ENCODE data around the gene BRCC3.
A peak's percentile ranks its signal among the peaks of the same experiment; 100 is the strongest.

The BRCC3 gene
- 17.8 reads per million, percentile 44 among the genes with 10 or more reads in this experiment for total RNA-seq

GRCh38 chrX:155070975-155071693 lies at the start of gene BRCC3, which contains the start of the genes CMC4 and MTCP1:
TSS of gene BRCC3 (plus strand) at chrX:155071508. CDS start at chrX:155071528, 20 bp downstream.
TSS of gene CMC4 (minus strand) at chrX:155071136. CDS start at chrX:155064023, 7,113 bp downstream.
TSS of gene MTCP1 (minus strand) at chrX:155071136. CDS start at chrX:155066010, 5,126 bp downstream.
- DNase-seq = peak; percentile 64

DNA sequence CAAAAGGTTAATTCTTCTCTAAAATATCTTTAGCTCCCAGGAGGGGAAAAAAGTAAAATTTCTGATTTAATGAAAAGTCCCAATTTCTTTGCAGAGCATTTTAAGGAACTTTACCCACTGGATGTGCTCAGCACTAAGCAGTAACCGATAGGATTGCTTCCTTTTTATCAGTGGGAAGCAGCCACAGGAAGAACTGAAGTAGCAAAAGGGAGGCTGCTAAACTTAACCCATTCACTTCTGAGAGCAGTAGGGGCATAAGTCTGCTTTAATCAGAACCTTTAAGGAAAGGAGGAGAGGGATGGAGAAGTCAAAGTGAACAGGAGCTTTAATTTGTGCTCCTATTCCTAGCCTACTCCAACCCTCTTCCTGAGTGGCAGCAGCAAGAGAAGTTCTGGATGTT lies 48.7 kb upstream of the BRCC3 start, which contains the start of gene F8:
Gene F8, minus strand, starts transcription at position 139 of the 400 bp plus-strand sequence. CDS start 171 bp downstream, outside the sequence.
- DNase-seq = no peak

DNA sequence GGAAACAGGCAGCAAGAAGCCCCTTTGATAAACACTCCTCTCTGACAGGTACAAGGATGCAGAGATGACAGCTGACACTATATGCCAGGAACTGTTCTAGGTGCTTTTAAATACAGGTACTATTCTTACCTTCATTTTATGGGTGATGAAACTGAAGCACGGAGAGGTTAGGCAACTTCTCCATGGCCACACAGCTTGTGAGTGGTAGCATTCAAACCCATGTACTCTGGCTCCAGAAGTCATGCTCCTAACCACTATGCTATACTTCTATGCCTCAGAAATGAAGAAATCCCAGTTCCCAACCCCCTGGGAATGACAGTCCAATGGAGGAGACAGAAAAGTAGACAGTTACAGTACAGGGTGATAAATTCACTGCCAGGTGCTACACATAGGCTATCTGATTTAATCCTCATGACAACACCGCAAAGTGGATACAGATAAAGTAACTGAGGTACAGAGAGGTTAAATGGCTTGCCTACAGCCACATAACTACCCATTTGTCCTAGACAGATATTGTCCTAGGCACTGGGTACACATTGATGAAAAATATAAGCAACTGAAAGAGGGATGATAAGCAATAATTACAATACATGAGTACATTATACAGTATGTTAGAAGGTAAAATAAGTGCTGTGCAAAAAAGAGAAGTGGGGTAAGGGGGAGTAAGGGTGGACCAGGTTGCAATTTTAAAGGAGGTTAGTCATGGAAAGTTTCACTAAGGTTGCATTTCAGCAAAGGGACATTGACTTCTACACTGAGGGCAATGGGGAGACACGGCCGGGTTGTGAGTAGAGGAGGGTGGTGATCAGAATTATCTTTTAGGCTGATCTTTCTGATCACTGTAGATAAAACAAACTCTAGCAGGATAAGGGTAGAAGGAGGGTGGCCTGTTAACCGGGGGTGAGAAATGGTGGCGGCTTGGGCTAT lies 47.1 kb upstream of the BRCC3 start:
- DNase-seq = no peak

DNA sequence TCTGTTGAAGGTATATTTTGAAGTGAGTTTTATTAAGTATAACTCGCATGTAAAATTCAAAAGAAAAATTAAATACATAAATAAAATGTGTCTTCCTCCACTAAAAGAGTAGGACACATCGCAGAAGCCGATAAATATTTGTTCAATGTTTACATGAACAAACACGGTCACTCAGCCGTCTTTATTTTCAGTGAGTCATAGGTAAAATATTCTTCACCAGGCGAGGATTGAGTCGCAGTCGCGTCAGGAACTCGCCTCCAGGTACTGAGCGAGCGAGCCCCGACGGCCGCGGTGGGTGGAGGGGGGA lies 44.9 kb upstream of the BRCC3 start:
- DNase-seq = no peak

- peak; percentile 88 for DNase-seq
These were observed 44.4 kb upstream of the BRCC3 start, which contains the start of gene FUNDC2 for GRCh38 chrX:155026727-155027508. TSS of gene FUNDC2 (plus strand) at chrX:155026844. CDS start at chrX:155026939, 95 bp downstream.

DNA sequence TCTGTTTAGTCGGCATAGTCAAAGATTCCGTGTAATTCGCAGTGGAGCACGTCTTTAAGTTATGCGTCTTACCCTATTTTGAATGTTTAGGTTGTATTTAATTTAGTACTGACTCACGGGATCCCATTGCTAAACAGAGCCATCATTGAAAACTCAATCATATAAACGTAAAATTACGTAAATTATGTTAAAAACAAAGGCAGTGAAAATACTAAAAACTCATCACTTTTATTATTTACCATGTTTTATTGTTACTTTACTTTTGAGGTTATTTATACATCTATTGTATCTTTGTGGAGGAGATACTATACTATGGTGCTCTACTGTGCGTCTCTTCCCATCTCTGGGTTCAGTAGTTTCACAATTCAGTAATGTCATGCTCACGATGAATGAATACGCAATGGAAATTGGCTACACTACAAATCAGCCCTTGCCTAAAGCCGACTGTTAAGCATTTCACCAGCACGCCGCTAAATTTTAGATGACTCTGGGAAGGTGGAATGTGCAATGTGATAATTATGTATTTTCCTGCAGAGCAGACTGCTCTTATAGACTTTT lies 43.7 kb upstream of the BRCC3 start:
- DNase-seq = no peak

DNA sequence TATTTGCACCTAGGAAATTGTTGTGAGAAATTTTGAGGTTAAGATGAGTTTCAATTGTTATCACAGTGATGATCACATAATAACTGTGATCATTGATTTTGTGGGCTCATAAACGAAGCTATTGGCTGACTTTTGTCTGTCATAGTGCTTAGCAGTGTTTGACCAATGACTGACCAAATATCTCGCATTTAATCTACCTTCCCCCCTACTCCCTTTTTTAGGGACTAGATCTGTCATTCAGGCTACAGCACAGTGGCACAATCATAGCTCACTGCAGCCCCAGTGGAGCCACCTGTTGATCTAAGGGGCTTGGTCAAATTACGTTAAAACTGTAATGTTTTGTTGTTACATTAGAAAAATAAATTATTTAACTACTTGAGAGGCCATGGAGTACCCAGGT lies 43.2 kb upstream of the BRCC3 start:
- no peak for DNase-seq

DNA sequence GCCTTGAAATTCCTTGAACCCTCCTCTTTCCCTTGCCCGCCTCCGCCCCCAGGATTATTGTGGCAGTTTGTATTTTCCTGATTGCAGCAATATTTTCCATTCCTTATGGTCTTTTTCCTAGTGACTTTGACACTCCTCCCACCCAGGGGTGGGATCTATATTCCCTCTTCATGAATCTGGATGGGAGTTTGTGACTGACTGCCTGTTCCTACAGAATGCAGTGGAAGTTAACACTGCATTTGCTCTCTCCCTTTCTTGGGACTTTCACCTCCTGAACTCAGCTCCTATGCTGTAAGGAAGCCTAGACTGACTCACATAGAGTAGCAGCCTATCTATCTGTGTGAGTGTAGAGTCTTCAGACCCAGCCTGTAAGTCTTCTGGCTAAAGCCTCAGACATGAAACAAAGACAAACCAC lies 42.4 kb upstream of the BRCC3 start:
- DNase-seq = no peak

DNA sequence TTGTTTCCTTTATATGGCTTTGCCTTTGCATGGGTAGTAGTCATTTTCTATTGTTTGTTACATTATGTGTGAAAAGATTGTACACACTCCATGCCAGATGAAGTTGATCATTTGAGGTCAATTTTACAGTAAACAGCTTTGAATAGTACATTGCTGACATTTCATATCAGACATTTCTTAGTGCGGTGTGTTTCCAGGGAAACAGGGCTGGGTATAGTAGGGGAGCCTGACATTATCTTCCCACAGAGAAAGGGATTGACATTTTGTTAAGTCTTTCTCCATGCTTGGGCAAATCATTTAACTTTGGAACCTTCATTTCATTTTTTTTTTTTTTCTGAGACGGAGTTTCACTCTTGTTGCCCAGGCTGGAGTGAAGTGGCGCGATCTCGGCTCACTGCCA lies 39.7 kb upstream of the BRCC3 start:
- no peak for DNase-seq

DNA sequence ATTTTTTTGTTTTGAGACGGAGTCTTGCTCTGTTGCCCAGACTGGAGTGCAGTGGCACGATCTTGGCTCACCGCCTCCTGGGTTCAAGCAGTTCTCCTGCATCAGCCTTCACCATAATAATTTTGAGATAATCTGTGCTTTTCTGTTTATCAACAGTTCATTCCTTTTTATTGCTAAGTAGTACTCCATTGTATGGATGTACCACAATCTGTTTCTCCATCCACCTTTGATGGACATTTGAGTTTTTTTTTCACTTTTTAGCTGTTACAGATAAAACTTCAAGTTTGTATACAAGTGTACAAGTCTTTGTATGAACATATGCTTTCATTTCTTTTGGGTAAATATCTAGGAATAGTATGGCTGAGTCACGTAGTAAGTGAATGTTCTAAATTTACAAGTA lies 35.6 kb upstream of the BRCC3 start:
- no peak for DNase-seq

DNA sequence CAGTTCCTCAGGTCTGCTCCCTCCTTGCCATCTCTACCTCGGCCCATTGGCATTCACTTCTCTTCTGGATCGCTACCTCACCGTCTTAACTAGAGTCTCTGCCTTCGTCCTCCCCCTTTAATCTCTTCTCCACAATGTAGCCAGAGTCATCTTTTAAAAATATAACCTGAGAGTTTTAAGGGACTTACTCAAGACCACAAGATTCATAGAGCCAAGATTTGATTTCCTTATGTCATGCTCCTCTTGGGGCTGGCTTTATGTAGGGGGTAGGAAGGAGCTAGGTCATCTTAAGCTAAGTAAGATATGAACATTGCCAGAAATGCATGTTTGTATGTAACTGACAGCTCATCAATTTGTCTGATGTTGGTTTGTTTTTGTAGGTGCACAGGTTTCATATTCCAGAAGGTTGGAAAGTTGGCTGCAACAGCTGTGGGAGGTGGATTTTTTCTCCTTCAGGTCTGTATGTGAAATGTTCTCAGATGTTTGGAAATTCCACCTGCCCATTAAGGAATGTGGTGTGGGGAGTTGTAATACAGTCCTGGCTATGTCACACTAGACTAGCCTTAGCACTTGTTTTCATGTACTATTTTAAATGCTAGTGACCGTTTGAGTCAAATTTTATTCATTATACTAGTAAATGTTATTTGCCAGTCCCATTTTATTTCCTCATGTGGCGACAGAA lies 25.0 kb upstream of the BRCC3 start:
- DNase-seq = no peak

DNA sequence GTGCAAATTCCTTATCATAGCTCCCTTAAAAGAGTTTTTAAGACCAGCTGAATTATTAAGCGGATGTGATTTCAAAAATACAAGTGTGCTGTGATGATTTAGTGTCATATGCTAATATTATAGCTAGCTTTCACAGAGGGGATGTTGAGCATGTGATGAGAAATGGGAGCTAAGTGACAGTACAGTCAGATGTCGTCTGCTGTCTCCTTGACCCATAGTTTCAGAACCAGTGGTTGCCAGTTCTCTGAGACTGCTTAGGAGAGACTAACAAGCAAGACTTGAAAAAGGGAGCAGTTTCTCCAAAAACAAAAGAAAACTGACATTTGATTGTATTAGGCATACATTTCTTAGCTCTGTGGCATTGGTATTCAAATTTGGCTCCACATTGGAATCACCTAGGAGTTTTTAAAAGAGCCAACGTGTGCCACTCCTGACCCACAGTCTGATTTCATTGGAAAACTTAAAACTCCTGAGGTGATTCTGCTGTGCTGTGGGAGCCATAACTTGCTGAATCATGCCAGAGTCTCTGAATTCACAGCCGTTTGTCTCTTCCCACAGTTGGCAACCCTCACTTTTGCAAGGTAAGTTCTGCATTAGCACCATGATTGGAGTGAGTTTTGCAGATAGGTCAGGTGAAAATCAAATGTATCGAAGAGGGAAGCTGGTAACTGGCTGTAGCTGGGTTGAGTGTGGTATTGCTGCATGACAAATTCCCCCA lies 24.3 kb upstream of the BRCC3 start:
- DNase-seq = no peak

DNA sequence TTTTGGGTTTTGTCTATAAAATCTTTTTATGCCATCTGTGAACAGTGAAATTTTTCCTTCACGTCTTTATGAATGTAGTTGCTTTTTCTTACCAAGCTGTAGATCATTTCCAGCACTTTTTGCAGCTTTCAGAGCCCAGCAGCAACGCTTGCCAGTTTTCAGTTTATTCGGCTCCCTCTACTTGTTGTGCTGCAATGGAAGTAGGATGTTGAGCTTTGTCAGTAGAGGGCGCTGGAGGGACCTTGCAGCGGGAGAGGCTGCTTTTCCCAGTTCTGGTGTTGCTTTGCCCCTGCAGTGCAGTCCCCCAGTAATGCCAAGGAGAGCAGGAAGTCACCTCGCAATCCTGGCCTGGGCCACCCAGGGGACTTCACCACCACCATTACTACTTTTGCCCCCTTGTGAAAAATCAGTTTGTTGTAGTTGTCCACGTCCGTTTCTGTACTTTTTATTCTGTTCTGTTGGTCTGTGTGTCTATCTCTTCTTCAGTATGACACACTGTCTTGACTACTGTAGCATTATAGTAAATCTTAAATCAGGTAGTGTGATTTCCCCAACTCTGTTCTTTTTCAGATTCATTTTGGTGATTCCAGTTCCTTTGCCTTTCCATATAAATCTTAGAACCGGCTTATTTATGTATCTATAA lies 22.2 kb upstream of the BRCC3 start:
- peak; percentile 30 for DNase-seq

- no peak for DNase-seq
These were observed 18.4 kb upstream of the BRCC3 start for GRCh38 chrX:155052738-155053498.

DNA sequence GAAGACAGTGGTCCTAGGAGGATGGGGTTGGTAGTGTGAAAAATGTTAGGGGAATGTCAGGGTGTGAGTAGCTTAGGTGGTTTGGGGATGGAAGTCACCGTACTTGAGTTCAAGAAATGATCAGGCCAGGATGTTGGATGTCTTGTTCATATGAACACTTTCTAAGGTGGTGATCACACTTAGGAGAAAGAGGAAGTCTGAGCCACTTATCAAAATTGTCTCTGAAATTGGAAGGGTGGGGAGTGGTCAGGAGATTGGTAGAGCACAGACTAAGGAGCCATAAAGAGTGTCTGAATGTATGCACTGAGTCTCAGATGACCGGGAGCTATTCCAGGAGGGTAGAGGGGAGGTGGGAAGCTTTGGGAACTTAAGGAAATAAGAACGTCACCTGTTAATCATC lies 17.7 kb upstream of the BRCC3 start:
- DNase-seq = no peak

GRCh38 chrX:155054255-155054654 lies 17.1 kb upstream of the BRCC3 start:
- DNase-seq = no peak

DNA sequence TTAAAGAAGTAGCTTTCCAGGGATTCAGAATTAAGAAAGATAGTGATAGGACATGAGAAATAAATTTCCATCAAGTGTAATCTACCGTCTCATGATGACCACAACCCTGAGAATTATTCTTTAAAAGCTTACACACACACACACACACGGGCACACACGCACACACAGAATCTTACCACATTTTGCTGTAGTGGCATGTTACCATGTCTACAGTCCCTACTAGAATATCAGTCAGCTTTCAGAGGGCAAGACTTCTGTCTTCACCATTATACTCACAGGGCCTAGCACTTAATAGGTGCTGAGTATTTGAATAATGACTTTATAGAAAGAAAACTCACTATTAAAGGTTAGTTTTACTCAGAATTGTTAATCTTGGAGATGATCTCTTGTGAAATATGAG lies 15.8 kb upstream of the BRCC3 start:
- no peak for DNase-seq

GRCh38 chrX:155056471-155056870 lies 14.8 kb upstream of the BRCC3 start:
- no peak for DNase-seq

- peak; percentile 31 for DNase-seq
These were observed 14.2 kb upstream of the BRCC3 start for GRCh38 chrX:155056877-155057792.

Data from effector CD4-positive, alpha-beta T cell (primary cell).